Stimulated activated CD4-positive, alpha-beta T cell treated with anti-CD3 and anti-CD28 coated beads, TNF-alpha, amount 100 ng/mL, for 24 hours (primary cell): Measurements from ENCODE around the gene SHC2.

Source experiments
- DNase-seq, 3 experiments: peaks; one replicate each; pipeline ENCODE4 v3.0.0-alpha.2; 2020; ENCODE audit warnings: low read depth in 3 of 3

The SHC2 gene

GRCh38 chr19:460877-461720, at the start of gene SHC2:
SHC2 (minus strand) TSS chr19:461033; CDS start chr19:460996, 37 bp downstream.
- DNase-seq: no peak

GRCh38 chr19:508204-509150, 47.6 kb upstream of the SHC2 start:
- no peak for DNase-seq

DNA sequence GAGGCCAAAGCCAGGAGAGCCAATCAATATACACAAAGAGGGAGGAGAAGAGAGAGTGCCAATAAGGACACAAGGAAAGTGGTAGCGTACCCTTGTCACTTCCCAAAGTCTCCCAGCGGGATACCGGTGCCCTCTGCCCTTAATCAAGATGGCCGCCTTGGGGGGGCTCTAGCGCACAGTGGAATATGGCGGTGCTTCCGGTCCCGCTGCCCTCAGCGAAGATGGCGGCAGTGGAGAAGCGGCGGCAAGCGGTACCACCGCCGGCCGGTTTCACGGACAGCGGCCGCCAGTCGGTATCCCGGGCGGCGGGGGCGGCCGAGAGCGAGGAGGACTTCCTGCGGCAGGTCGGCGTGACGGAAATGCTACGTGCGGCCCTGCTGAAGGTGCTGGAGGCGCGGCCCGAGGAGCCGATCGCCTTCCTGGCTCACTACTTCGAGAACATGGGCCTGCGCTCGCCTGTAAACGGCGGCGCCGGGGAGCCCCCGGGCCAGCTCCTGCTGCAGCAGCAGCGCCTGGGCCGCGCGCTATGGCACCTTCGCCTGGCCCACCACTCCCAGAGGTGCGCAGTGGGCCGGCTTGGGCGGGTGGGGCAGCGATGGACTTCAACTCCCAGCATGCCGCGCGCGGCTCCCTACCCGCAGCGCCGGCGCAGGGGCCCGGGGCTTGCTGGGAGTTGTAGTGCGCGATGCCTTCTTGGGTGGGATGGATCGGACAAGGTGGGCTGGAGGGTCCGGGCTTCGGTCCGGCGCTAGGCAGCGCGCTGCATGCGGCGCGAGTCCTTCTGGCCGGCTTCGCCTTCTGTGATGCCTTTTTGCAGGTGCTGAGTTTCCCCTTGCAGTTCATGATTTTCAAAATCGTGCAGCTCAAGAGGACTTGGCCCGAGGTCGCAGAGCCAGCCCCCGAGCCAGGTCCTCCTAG, 46.7 kb upstream of the SHC2 start, which contains the start of gene TPGS1:
TSS of gene TPGS1 (plus strand) at position 212 of the 918 bp plus-strand sequence. CDS start at position 222, 10 bp downstream.
- DNase-seq: peak; percentile 45 to 86 (median 75)

- peak; percentile 84 to 94 (median 90) for DNase-seq
Measured at GRCh38 chr19:506404-507285, 45.8 kb upstream of the SHC2 start.

DNA sequence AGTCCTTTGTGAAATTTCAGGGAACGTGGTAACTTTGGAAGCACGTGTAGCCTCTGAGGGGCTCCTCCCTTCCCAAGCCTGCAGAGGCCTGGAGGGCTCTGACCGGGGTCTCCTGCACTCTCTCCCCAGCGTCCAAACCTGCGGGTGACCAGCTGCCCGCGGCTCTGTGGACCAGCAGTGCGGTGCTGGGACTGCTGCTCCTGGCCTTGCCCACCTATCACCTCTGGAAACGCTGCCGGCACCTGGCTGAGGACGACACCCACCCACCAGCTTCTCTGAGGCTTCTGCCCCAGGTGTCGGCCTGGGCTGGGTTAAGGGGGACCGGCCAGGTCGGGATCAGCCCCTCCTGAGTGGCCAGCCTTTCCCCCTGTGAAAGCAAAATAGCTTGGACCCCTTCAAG, 43.8 kb upstream of the SHC2 start:
- DNase-seq: no peak

DNA sequence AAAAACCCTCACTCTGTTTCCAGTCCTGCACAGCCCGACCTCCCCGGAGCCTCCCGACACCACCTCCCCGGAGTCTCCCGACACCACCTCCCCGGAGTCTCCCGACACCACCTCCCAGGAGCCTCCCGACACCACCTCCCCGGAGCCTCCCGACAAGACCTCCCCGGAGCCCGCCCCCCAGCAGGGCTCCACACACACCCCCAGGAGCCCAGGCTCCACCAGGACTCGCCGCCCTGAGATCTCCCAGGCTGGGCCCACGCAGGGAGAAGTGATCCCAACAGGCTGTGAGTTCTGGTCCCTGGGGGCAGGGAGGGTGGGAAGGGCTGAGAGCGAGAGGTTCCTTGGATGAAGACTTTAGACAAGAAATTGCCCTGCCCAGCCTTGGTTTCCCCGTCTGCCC, 40.8 kb upstream of the SHC2 start:
- DNase-seq: no peak

- DNase-seq: no peak
Measured at GRCh38 chr19:498977-499623, 38.3 kb upstream of the SHC2 start.

DNA sequence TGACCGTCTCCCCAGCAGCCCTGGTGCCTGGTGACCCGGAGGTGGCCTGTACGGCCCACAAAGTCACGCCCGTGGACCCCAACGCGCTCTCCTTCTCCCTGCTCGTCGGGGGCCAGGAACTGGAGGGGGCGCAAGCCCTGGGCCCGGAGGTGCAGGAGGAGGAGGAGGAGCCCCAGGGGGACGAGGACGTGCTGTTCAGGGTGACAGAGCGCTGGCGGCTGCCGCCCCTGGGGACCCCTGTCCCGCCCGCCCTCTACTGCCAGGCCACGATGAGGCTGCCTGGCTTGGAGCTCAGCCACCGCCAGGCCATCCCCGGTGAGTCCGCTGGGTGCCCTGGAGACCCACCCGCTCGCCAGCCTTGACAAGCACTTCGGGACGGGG, 37.7 kb upstream of the SHC2 start:
- DNase-seq: no peak

- no peak for DNase-seq
Measured at GRCh38 chr19:497869-498510, 37.2 kb upstream of the SHC2 start.

- no peak for DNase-seq
Measured at GRCh38 chr19:497491-497868, 36.6 kb upstream of the SHC2 start.

GRCh38 chr19:496986-497385, 36.2 kb upstream of the SHC2 start:
- DNase-seq: no peak

- no peak for DNase-seq
Measured at GRCh38 chr19:496112-496665, 35.4 kb upstream of the SHC2 start, which contains the start of gene MADCAM1. MADCAM1 (plus strand) TSS chr19:496486; CDS start chr19:496500, 14 bp downstream.

DNA sequence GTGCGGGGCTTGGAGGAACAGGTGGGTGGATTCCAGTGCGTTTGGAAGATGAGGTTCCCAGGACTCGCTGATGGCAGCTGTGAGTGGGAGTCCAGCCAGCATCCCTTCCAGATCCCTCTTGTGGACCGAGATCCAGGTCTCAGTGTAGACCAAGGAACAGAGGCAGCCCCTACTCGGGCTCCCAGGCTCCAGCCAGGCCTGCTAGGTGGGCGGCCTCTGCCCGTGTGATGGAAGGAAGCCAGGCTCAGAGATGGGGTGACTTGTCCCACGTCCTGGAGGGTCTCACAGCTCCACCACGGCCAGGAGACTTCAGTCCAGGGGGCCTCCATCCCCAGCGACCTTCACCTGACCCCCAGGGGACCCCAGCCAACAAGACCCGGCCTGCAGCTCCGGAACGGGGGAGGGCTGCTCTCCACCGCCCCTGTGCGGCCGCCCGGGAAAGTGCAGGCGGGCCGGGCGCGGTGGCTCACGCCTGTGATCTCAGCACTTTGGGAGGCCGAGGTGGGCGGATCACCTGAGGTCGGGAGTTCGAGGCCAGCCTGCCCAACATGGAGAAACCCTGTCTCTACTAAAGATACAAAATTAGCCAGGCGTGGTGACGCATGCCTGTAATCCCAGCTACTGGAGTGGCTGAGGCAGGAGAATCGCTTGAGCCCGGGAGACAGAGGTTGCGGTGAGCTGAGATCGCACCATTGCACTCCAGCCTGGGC, 34.7 kb upstream of the SHC2 start:
- DNase-seq: peak in 1 of 3 experiments; percentile 38

DNA sequence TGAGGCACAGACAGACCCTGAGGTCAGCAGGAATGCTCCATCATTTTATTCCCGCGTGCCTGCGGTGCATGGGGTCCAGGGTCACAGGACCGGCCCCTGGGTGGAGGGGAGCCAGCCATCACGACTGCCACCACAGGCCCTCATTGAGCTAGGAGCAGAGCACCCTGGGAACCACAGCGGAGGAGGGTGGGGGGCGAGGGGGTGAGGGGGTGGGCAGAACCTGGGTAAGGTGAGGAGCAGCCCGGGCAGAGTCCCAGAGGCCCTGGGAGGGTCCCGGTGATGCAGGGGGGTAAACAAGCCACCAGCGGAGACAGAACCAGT, 34.2 kb upstream of the SHC2 start:
- DNase-seq: no peak

DNA sequence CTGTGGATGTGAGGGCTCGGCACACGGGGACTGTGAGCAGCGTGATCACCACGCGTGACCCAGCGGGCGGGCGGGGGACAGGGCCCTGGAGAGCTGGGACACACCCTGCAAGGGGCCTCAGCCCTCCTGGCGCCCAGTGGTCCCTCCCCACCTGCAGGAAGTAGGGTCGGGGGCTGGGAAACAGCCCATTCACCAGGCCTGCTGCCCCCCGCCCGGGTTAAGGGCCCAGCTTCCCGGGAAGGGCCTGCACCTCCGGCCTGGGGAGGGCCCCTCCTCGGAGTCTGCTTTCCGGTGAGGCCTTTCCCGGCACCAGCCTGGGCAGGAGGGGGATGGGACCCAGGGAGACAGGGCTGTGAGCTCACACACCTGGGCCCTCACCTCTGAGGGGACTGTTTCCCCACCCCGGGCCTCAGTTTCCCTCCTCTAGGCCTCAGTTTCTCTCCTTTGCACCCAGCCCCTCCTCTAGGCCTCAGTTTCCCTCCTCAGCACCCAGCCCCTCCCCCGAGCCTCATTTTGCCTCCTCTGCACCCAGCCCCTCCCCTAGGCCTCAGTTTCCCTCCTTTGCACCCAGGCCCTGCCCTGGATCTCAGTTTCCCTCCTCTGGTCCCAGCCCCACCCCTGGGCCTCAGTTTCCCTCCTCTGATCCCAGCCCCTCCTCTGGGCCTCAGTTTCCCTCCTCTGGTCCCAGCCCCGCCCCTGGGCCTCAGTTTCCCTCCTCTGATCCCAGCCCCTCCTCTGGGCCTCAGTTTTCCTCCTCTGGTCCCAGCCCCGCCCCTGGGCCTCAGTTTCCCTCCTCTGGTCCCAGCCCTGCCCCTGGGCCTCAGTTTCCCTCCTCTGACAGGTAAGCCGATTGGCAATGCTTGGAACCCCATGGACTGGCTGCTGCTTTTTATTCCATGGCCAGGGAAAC, 33.6 kb upstream of the SHC2 start:
- DNase-seq: no peak

DNA sequence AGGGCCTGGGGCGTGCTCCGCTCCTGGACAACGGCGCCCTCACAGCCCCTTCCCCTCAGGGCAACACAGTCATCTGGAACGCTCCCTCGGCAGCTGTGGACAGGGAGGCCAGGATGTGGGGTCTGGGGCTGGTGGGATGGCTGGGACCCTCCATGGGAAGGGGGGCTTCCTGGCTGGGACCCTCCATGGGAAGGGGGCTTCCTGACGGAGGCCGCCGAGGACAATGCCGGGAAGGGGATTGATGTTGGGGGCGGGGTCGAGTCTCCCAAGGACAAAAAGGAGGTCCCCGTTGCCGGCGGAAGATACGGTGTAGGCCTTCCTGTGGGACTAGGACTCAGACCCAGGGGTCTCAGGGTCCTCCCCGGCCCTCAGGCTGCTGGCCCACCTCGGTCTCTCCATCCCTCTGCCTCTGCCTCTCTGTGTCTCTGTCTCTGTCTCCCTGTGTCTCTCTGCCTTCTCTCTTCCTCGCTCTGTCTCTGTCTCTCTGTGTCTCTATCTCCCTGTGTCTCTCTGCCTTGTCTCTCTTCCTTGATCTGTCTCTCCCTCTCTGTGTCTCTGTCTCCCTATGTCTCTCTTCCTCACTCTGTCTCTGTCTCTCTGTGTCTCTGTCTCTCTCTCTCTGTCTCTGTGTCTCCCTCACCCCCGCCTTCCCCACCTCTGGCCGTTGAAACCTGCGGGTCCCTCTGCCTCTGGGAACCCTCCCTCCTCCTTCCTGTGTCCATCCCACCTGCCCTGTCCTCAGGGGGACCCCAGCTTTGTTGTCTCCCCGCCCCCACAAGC, 32.7 kb upstream of the SHC2 start:
- no peak for DNase-seq

DNA sequence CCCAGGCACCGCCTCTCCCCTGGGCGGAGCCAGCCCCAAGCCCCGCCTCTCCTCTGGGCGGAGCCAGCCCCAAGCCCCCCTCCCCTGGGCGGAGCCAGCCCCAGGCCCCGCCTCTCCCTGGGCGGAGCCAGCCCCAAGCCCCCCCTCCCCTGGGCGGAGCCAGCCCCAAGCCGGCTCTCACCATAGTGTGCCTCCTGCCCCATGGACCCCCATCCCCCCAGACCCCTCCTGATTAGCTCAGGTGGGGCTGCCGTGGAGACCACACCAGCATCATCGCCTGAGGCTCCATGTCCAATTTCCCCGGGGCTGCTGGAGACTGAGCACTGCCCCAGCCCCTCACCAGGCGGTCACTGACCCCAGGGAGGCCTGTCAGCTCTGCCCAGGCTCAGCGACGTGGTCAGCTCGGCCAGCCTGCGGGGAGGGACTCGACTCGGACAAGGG, 31.3 kb upstream of the SHC2 start:
- DNase-seq: no peak
